Lung (tissue), 12 donors: ENCODE data around the gene VEGFA. TPM values are rescaled to one million over a fixed set of nuclear protein-coding genes. Genes with fewer than 3 reads are reported as not detected.
A peak's percentile ranks its signal among the peaks of the same experiment; 100 is the strongest.

Source experiments
- ATAC-seq: fragments of 200-7000 bp; cut with Tn5 transposase; one replicate; pipeline ENCODE4 v1.9.1; 2020; ENCODE audit warnings: moderate number of reproducible peaks; ENCODE audit not compliant: insufficient read depth, low FRiP score
- DNase-seq, 3 donors: peaks; one replicate each; pipeline ENCODE4 v3.0.0-alpha.2; 2013 to 2017
- H3K27ac ChIP-seq, 2 donors: one replicate each; pipeline ENCODE4 v1.5.1; 2013; ENCODE audit warnings: mild to moderate bottlenecking in 2 of 2, moderate library complexity in 2 of 2, control low read depth in 1 of 2, inconsistent platforms in 1 of 2, low read depth in 1 of 2, low read length in 1 of 2
- H3K27me3 ChIP-seq, 3 donors: one replicate each; pipeline ENCODE4 v1.5.1; 2013; ENCODE audit warnings: low read length in 2 of 3; ENCODE audit not compliant: control insufficient read depth in 3 of 3, insufficient read depth in 3 of 3
- H3K36me3 ChIP-seq, 4 donors: one replicate each; pipeline ENCODE4 v1.5.1; 2013; ENCODE audit warnings: low read length in 4 of 4, mild to moderate bottlenecking in 1 of 4, moderate library complexity in 1 of 4; ENCODE audit not compliant: control insufficient read depth in 4 of 4, insufficient read depth in 4 of 4
- H3K4me1 ChIP-seq, 5 donors: one replicate each; pipeline ENCODE4 v1.5.1; 2013; ENCODE audit warnings: low read length in 5 of 5, mild to moderate bottlenecking in 2 of 5, moderate library complexity in 1 of 5; ENCODE audit not compliant: control insufficient read depth in 5 of 5, insufficient read depth in 5 of 5
- H3K4me3 ChIP-seq: one replicate; pipeline ENCODE4 v1.5.1; 2013; ENCODE audit warnings: mild to moderate bottlenecking, control low read depth, moderate library complexity
- H3K9ac ChIP-seq, 2 donors: one replicate each; pipeline ENCODE4 v1.5.1; 2013; ENCODE audit warnings: low read length in 2 of 2, control low read depth in 1 of 2; ENCODE audit not compliant: insufficient read depth in 1 of 2
- H3K9me3 ChIP-seq, 4 donors: one replicate each; pipeline ENCODE4 v1.5.1; 2013; ENCODE audit warnings: low read length in 3 of 4, mild to moderate bottlenecking in 1 of 4, moderate library complexity in 1 of 4; ENCODE audit not compliant: control insufficient read depth in 4 of 4, insufficient read depth in 3 of 4
- WGBS, 2 donors: extraction: QIAGEN DNeasy Blood & Tissue Kit; methylation state at CpG; one replicate each; pipeline ENCODE4 v1.1.7; 2013; 5-methylcytosine and 5-hydroxymethylcytosine counted together
- polyA plus RNA-seq, 2 donors: library from polyadenylated mRNA; stranded (reverse); fragments of 200-250 nt; gene quantifications; one replicate each; pipeline ENCODE4 v1.2.1, GENCODE V29; 2013
- total RNA-seq, 2 donors: library from RNA; depleted of rRNA in 1 of 2; stranded (reverse); fragments of >200 nt in 1 of 2; gene quantifications; one replicate each; pipeline ENCODE4 v1.2.1, GENCODE V29; 2014 to 2021
- TF ChIP-seq, protein P1 (sequence below): IDR thresholded peaks from 2 replicates; pipeline ENCODE4 v1.5.1; 2012; ENCODE audit warnings: mild to moderate bottlenecking; ENCODE audit errors: control extremely low read depth, extremely low read depth
- donor health status: control.
- donor health status: control.
- donor health status: Bipolar disorder and iron deficiency.
- donor health status: healthy.
- donor health status: DM: yes; HTN: yes; CAD: no.

Gene VEGFA
- total and polyA plus RNA-seq, 4 donors, result 98.3 to 275 (median 140) TPM

DNA sequence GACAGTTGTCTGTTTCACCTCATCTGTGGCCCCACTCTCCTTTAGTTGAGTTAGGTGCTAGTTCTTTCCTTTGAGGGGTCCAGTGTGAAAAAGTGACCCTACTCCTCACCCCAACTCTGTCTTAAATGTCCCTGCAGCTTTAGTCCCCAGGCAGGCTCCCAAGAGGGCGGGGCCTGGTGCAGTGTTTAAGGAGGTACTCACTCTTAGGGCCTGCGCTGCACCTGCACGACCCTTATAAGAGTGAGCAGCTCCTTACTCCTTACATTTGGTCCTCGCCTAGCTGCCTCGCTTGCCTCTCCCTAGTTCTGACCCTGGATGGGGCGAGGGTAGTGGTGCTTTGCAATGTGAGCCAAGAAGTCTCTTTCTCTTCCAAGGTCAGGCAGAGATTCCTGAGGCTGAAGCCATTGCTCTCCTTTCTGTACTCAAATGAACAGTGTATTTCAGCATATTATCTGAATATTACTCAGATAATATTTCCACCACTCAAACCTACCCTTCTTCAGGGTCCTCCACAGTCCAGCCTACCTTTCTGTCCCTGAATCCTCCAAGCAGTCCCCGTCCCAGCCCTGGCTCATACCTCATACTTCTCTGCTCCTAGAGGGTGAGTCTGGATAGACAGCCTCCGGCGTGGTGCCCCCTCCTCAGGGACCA lies 11.9 kb upstream of the VEGFA start:
- Histone ChIP-seq H3K27me3 (no peaks in the 10 kb centered on the region), H3K4me3 (no peak overlapping the region), H3K4me1 (peaks cover 0 to 39% (median 13%) of the 10 kb centered on the region in 5 donors), H3K9ac (no peak overlapping the region), H3K27ac (no peak overlapping the region), H3K36me3 (no peaks in the 10 kb centered on the region), H3K9me3 (no peaks in the 10 kb centered on the region)
- TF ChIP-seq, protein P1, sequence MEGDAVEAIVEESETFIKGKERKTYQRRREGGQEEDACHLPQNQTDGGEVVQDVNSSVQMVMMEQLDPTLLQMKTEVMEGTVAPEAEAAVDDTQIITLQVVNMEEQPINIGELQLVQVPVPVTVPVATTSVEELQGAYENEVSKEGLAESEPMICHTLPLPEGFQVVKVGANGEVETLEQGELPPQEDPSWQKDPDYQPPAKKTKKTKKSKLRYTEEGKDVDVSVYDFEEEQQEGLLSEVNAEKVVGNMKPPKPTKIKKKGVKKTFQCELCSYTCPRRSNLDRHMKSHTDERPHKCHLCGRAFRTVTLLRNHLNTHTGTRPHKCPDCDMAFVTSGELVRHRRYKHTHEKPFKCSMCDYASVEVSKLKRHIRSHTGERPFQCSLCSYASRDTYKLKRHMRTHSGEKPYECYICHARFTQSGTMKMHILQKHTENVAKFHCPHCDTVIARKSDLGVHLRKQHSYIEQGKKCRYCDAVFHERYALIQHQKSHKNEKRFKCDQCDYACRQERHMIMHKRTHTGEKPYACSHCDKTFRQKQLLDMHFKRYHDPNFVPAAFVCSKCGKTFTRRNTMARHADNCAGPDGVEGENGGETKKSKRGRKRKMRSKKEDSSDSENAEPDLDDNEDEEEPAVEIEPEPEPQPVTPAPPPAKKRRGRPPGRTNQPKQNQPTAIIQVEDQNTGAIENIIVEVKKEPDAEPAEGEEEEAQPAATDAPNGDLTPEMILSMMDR, result no peak
- ATAC-seq, result no peak
- DNase-seq, result peak in 1 of 3 donors; percentile 12
- 64 to 69% methylated on average over 9 of the region's 9 CpGs for WGBS, 2 donors

DNA sequence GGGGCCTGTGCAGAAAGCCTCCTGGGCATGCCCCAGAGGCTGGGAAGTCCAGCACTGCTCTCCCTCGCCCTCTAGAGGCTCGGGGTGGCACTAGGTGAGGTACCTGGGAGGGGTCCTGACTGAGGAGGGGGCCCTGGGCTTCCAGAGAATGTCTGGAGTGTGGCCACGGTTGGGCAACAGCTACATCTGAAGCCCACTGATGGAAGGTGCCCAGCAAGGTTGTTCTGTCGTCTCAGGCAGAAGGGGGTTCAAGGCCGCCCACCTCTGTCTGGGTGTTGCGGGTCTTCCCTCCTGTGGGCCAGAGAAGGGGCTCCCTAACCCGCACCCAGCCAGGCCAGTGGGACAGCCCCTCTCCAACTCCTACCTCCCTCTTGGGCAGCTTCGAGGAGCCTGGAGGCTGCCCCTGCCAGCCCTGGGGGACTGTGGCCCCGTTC lies 11.4 kb upstream of the VEGFA start:
- no peak for ATAC-seq
- Histone ChIP-seq H3K27me3 (no peaks in the 10 kb centered on the region), H3K27ac (peak overlapping the region in 1 of 2 donors; percentile 13), H3K9me3 (no peaks in the 10 kb centered on the region), H3K9ac (no peak overlapping the region), H3K36me3 (no peaks in the 10 kb centered on the region), H3K4me1 (peaks cover 0 to 45% (median 16%) of the 10 kb centered on the region in 5 donors), H3K4me3 (no peak overlapping the region)
- WGBS, 2 donors, result 60 to 62% methylated on average over 9 of the region's 9 CpGs
- peak in 1 of 3 donors; percentile 38 for DNase-seq
- TF ChIP-seq, protein P1, result peak; percentile 9

DNA sequence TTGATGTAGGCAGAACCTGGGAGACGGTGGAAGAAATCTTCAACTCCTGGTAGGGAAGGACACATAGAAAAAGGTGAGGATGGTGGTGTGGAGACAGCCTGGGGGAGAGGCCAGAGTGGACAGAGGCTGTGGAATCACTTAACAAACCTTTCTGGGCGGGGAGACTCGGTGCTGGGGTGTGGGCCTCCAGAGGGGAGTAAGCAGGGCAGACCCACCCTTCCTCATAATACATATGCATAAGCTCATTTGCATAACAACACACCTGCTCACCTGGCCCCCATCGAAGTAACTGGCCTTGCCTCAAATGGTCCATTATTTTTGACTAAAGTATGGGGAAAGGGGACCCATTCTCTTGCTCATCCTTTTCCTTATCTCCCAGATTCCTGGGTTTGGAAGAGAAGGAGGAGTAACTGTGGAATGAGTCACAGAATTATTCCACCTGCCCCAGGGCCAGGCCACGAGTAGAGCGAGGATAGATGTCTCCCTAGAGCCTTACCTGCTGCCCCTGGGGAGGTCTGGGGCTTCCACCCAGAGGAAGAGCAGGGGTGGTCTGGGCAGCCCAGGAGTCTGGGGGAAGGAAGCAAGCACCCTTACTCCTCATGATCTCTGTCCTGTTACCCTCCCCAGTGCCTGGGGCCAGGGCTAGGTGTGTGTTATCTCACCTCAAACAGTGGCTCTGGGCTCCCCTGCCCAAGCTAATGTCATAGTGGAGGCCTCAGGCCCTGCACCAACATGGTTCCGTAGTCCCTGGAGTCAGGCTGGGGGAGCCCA lies 10.7 kb upstream of the VEGFA start:
- 65 to 75% methylated on average over 7 of the region's 7 CpGs for WGBS, 2 donors

More for the DNA sequence above, 10.7 kb upstream of the VEGFA start:
- Histone ChIP-seq H3K36me3 (no peaks in the 10 kb centered on the region), H3K9me3 (no peaks in the 10 kb centered on the region), H3K4me3 (no peak overlapping the region), H3K9ac (no peak overlapping the region), H3K27ac (peak overlapping the region in 1 of 2 donors; percentile 40), H3K4me1 (peaks cover 0 to 50% (median 16%) of the 10 kb centered on the region in 5 donors), H3K27me3 (no peaks in the 10 kb centered on the region)
- no peak for ATAC-seq
- TF ChIP-seq, protein P1, result no peak
- no peak for DNase-seq
